ENCODE results near the gene ELK1. TPM values are rescaled to one million over a fixed set of nuclear protein-coding genes. Genes with fewer than 3 reads are reported as not detected.

ELK1 gene
- total and polyA plus RNA-seq, 11 donors = 9.9 to 67.2 (median 29.7) TPM

DNA sequence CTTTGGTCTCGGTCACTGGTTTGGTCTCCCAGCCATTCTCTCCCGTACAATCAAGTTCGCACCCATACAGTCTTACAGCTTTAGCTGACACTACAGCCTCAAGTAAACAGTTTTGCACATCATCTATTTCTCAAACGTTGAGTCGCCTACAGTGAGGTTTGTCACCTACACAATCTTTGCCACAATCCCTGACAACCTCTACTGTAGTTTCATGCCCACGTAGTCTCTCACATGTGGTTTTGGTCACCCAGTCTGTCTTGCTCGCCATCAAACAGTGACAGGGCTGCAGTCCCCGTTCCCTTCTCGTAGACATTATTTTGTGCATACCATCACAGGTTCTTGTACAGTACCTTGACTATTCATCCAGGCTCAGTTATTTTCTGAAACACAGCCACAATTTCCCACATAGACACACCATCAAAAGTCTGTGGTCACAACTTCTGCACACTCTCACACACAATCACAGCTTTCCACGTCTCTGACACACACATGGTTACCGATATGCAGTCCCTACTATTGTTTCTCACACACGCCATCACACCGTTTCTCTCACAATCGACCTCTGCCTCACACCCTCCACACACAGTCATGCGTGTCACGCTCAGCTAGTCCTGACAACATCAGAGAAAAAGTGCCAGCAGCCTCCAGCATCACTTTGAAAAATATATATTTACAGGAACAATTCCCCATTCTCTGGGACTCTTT, 15.3 kb downstream of the ELK1 start:
- H3K9me3 ChIP-seq = peaks cover 0 to 6% (median 0%) of the 10 kb centered on the region in 12 donors
- H3K27me3 ChIP-seq = no peaks in the 10 kb centered on the region
- H3K27ac ChIP-seq = no peak overlapping the region
- intact Hi-C loops (cut with DNase I) = loop anchor here in 1 of 10 donors (10.0 kb wide), 1 partner anchor 70 kb away; the partner anchor contains the start of gene ARAF
- H3K4me3 ChIP-seq = no peak overlapping the region
- no peak for ATAC-seq
- H3K4me1 ChIP-seq = peaks cover 0 to 10% (median 0%) of the 10 kb centered on the region in 12 donors
- TF ChIP-seq POLR2A (IDR thresholded peaks at IDR 0.05) = no peak
- TF ChIP-seq, protein P1, sequence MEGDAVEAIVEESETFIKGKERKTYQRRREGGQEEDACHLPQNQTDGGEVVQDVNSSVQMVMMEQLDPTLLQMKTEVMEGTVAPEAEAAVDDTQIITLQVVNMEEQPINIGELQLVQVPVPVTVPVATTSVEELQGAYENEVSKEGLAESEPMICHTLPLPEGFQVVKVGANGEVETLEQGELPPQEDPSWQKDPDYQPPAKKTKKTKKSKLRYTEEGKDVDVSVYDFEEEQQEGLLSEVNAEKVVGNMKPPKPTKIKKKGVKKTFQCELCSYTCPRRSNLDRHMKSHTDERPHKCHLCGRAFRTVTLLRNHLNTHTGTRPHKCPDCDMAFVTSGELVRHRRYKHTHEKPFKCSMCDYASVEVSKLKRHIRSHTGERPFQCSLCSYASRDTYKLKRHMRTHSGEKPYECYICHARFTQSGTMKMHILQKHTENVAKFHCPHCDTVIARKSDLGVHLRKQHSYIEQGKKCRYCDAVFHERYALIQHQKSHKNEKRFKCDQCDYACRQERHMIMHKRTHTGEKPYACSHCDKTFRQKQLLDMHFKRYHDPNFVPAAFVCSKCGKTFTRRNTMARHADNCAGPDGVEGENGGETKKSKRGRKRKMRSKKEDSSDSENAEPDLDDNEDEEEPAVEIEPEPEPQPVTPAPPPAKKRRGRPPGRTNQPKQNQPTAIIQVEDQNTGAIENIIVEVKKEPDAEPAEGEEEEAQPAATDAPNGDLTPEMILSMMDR (IDR thresholded peaks at IDR 0.05) = no peak
- WGBS, 4 donors = 85 to 90% (median 88%) methylated on average over 16 of the region's 16 CpGs
- no peak for DNase-seq
- peaks cover 0 to 49% (median 28%) of the 10 kb centered on the region in 9 donors for H3K36me3 ChIP-seq

DNA sequence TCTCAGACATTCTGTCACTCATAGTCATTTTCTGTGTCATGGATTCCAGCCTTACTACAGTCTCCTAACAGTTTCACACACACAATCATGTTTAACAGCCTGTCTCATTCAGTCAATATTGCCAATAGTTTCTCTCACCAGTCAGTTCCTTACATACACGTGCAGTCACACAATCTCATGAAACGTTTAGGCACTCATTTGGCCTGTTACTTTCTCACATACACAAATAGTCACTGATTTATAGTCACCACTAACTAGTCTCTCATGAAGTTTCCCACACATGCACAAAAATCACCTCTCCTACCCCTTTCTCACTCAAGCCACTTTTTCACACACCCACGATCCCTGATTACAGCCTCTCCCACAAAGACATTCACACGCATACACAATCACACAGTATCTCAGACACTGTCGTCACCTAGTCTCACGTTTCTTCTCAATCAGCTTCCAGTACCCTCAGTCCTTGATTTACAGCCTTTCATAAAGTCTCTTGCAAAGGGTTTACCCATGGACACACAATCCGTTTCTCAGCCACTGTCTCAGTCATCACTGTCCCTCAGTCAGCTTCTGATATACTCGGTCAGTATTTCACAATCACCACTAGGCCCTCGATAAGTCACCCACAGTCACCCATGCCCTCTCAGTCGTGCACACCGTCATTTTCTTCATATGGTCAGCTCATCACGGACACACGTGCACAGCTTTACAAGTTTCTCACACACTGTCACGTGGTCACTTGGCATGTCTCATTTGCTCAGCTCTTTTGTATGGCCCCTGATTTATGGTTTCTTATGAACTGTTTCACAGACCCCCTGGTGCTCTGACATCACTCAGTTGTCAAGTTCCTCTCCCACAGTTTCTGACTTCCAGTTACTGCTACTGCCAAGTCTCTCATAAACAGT, 16.4 kb downstream of the ELK1 start:
- DNase-seq (no peak), ATAC-seq (no peak)
- Histone ChIP-seq H3K27ac (no peak overlapping the region), H3K4me3 (no peak overlapping the region), H3K36me3 (peaks cover 0 to 39% (median 20%) of the 10 kb centered on the region in 9 donors), H3K9me3 (no peaks in the 10 kb centered on the region), H3K27me3 (no peaks in the 10 kb centered on the region), H3K4me1 (peaks cover 0 to 12% (median 0%) of the 10 kb centered on the region in 12 donors)
- WGBS, 4 donors = 63 to 73% (median 69%) methylated on average over 14 of the region's 14 CpGs
- TF ChIP-seq, protein P1 (IDR thresholded peaks at IDR 0.05) = no peak
- no peak for TF ChIP-seq POLR2A (IDR thresholded peaks at IDR 0.05)
- intact Hi-C loops (cut with DNase I) = loop anchor here in 1 of 10 donors (10.0 kb wide), 1 partner anchor 69 kb away; the partner anchor contains the start of gene ARAF

DNA sequence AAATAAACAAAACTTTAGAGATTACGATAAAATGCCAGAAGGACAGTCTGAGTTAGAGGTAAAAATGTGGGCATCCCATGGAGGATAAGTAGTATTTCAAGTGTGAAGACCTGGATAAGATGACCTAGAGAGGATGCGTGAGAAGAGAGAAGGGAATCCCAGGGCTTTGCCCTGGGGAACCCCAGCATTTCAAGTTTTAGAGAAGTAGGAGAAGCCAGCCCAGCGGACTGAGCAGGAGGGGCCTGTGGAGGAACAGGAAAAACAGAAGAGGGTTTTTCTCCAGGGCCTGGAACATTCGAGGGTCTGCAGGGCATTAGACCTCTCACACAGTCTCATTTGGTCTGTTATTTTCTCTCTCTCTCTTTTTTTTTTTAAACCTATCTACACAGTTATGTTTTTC, 17.7 kb downstream of the ELK1 start:
- DNase-seq (no peak), ATAC-seq (no peak)
- Histone ChIP-seq H3K4me1 (peaks cover 0 to 12% (median 0%) of the 10 kb centered on the region in 12 donors), H3K36me3 (peaks cover 0 to 26% (median 13%) of the 10 kb centered on the region in 9 donors), H3K9me3 (no peaks in the 10 kb centered on the region), H3K27me3 (no peaks in the 10 kb centered on the region), H3K4me3 (no peak overlapping the region), H3K27ac (no peak overlapping the region)
- TF ChIP-seq POLR2A (IDR thresholded peaks at IDR 0.05) = no peak
- TF ChIP-seq, protein P1 (IDR thresholded peaks at IDR 0.05) = no peak
- WGBS, 4 donors = 58 to 64% (median 63%) methylated on average over 4 of the region's 4 CpGs
- intact Hi-C loops (cut with DNase I) = loop anchor here in 1 of 10 donors (10.0 kb wide), 1 partner anchor 68 kb away; the partner anchor contains the start of gene ARAF

DNA sequence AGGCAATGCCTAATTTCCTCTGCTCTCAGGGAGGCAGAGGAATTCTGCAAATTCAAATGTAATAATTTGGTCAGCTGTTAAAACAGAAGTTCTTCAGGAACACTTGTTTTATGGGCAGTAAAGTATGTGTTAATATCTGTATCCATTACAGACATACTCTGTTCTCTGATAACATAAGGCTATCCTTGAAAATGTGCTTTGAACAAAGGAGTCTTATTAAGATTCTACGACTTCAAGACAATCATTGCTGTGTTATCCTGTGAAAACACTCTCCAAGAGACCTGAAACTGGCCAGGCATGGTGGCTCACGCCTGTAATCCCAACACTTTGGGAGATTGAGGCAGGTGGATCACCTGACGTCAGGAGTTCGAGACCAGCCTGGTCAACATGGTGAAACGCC, 18.7 kb downstream of the ELK1 start:
- no peak overlapping the region for H3K27ac ChIP-seq
- intact Hi-C loops (cut with DNase I) = loop anchor here in 1 of 10 donors (10.0 kb wide), 1 partner anchor 67 kb away; the partner anchor contains the start of gene ARAF
- H3K4me1 ChIP-seq = peaks cover 0 to 12% (median 0%) of the 10 kb centered on the region in 12 donors
- no peaks in the 10 kb centered on the region for H3K9me3 ChIP-seq
- no peaks in the 10 kb centered on the region for H3K27me3 ChIP-seq
- ATAC-seq (no peak), DNase-seq (no peak)
- H3K36me3 ChIP-seq = peaks cover 0 to 24% (median 9%) of the 10 kb centered on the region in 9 donors
- no peak overlapping the region for H3K4me3 ChIP-seq
- 81 to 92% (median 86%) methylated on average over 5 of the region's 5 CpGs for WGBS, 4 donors
- no peak for TF ChIP-seq POLR2A (IDR thresholded peaks at IDR 0.05)
- TF ChIP-seq, protein P1 (IDR thresholded peaks at IDR 0.05) = no peak
